NB4 (cell line): ENCODE data around the gene PLA2G2C.

Experiments
- CTCF ChIP-seq: IDR thresholded peaks from one replicate; pipeline ENCODE4 v1.5.1; 2012; ENCODE audit warnings: low read depth, low read length
- POLR2A ChIP-seq: IDR thresholded peaks from 2 replicates; pipeline ENCODE4 v1.6.1; 2011; ENCODE audit warnings: mild to moderate bottlenecking; ENCODE audit not compliant: insufficient read length; ENCODE audit errors: extremely low read depth

DNA sequence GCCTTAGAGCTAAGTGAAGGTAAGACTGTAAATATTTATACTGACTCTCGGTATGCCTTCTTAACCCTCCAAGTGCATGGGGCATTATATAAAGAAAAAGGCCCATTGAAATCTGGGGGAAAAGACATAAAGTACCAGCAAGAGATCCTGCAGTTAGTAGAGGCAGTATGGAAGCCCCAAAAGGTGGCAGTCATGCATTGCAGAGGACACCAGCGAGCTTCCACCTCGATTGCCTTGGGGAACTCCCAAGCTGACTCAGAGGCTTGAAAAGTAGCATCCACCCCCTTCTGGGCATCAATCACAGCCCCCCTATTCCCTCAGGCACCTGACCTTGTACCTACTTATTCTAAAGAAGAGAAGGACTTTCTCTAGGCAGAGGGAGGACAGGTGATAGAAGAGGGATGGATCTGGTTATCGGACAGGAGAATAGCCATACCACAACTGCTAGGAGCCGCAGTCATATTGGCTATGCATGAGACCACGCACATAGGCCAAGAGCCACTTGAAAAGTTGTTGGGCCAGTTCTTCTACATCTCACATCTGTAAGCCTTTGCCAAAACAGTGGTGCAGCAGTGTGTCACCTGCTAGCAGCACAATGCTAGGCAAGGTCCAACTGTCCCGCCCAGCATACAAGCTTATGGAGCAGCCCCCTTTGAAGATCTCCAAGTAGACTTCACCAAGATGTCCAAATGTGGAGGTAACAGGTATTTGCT, 27.8 kb downstream of the PLA2G2C start:
- TF ChIP-seq CTCF, result no peak
- no peak for TF ChIP-seq POLR2A
